ENCODE results near the gene ARL8B. TPM values are rescaled to one million over a fixed set of nuclear protein-coding genes. Genes with fewer than 3 reads are reported as not detected.

ARL8B gene
- total RNA-seq, 1 donor, result 72.1 TPM

DNA sequence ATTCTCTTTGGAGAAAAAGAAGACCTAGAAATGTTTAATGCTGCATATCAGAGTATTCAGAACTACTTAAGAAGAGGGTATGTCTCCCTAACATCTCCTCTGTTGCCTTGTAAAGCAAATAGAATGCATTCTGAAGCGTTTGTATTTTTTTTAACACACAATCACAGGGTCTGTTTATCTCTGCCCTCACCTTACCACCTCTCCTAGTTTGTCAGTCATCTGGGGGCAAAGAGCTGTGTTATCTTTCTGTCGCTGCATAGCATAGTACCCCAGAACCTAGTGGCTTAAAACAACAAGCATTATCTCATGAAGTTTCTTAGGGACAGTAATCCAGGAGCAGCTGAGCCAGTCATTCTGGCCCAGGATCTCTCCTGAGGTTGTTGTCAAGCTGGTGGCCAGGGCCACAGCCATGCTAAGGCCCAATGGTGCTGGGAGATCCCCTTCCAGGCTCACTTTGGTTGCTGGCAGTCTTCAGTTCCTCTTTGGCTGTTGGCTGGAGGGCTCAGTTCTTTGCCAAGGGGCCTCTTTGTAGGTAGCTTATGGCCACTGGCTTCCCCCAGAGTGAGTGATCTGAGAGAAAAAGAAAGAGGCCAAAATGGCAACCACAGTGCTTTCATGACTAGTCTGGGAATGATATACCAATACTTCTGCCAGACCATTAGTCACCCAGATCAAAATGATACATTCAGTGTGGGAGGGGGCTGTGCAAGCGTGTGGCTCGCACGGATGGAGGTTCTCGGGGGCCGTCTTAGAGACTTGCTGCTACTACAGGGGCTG lies 83.3 kb downstream of the ARL8B start:
- DNase-seq (ENCODE audit: low read depth), result no peak
- TF ChIP-seq, protein P1, sequence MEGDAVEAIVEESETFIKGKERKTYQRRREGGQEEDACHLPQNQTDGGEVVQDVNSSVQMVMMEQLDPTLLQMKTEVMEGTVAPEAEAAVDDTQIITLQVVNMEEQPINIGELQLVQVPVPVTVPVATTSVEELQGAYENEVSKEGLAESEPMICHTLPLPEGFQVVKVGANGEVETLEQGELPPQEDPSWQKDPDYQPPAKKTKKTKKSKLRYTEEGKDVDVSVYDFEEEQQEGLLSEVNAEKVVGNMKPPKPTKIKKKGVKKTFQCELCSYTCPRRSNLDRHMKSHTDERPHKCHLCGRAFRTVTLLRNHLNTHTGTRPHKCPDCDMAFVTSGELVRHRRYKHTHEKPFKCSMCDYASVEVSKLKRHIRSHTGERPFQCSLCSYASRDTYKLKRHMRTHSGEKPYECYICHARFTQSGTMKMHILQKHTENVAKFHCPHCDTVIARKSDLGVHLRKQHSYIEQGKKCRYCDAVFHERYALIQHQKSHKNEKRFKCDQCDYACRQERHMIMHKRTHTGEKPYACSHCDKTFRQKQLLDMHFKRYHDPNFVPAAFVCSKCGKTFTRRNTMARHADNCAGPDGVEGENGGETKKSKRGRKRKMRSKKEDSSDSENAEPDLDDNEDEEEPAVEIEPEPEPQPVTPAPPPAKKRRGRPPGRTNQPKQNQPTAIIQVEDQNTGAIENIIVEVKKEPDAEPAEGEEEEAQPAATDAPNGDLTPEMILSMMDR (IDR thresholded peaks at IDR 0.05; ENCODE audit: insufficient read depth, low read depth, low read length), result no peak
- H3K4me3 ChIP-seq (ENCODE audit: low read depth, low read length), result no peak overlapping the region

DNA sequence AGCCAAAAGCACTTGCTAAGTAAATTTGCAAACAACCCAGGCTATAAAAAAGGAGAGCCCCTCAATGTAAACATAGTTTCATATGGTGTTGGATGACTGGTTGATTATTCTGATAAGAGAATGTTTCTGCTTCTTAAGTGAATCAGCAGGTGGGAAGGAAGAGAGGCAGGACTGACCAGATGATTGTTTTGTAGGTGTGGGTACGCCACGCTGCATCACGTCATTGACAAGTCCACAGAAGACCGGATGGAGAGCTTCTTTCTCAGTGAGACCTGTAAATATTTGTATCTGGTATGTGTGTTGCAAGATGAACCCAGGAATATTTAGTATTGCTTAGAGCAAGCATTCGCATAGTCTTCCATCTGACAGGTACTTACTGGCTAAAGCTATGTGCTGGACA lies 88.8 kb downstream of the ARL8B start:
- H3K4me3 ChIP-seq (ENCODE audit: low read depth, low read length), result no peak overlapping the region
- TF ChIP-seq, protein P1 (IDR thresholded peaks at IDR 0.05; ENCODE audit: insufficient read depth, low read depth, low read length), result no peak
- DNase-seq (ENCODE audit: low read depth), result no peak

DNA sequence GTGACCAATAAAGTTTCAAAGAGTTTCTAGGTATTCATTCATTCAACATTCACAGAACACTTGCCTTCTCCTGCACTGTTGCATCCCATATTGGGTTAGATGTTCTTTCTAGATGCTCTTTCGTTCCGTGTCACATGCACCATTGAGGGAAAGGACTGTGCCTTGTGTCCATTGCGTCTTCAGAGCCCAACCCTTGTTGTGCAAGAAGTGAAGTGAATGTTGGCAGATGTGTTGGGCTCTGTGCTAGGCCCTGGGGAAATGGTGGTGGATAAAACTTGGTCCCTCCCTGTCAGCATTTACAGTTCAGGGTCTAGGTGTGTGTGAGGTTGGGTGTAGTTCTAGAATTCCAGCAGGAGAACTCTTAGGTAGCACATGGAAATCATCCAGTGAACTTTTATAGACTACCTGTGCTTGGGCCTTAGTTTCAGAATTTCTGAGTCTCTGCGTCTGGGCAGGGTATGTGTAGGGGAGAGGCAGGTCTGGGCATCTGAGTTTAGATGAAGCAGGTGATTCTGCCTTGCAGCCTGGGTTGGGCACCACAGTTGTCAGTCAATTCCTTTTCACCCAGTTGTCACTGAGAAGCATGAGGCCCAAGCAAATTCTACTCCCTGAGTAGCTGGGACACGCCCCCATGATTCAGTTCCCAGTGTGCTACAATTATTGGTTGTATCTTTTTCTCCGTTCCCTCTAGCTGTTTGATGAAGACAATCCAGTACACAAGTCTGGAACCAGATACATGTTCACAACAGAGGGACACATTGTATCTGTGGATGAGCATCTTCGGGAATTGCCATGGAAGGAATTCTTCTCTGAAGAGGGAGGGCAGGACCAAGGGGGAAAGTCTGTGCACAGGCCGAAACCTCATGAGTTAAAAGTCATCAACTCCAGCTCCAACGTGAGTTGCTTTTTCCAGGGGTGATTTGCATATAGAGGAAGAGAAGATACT lies 90.8 kb downstream of the ARL8B start:
- TF ChIP-seq, protein P1 (IDR thresholded peaks at IDR 0.05; ENCODE audit: insufficient read depth, low read depth, low read length), result no peak
- H3K4me3 ChIP-seq (ENCODE audit: low read depth, low read length), result no peak overlapping the region
- DNase-seq (ENCODE audit: low read depth), result no peak

DNA sequence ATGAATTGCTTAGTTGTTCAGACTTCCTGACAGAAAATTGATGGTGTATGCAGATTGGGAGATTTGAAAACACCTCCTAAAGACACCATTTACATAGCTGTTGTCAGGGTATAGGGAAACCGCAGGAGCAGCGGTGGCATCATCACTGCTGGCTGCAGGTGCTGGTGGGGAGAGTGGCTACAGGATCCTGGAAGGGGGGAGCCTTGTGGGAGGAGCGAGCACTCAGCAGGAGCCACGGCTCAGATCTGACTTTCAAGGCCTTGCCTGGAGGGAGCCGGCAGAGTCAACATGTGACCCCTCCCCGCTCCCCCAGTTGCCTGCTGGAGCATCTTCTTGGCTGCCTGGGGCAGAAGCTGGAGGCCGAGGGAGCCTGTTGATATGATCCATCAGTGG lies 91.5 kb downstream of the ARL8B start:
- no peak overlapping the region for H3K4me3 ChIP-seq (ENCODE audit: low read depth, low read length)
- no peak for DNase-seq (ENCODE audit: low read depth)

DNA sequence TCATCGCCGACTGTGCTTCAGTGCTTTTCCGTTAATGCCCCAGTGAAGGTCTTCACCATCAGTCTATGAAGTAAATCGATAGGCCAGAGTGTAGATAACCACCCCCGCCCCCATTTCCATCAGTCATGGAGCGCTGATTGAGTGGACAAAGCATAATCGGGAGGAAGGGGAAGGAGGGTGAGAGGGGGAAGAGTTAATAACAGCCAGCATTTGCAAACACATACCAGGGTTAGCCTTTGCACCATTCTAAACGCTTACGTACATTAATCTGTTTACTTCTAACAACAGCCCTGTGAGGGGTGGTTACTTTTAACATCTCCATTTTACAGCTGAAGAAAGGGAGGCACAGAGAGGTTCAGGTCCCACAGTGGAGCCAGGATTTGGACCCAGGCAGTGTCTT lies 92.3 kb downstream of the ARL8B start:
- TF ChIP-seq, protein P1 (IDR thresholded peaks at IDR 0.05; ENCODE audit: insufficient read depth, low read depth, low read length), result no peak
- DNase-seq (ENCODE audit: low read depth), result no peak
- no peak overlapping the region for H3K4me3 ChIP-seq (ENCODE audit: low read depth, low read length)

More for the DNA sequence above, 91.5 kb downstream of the ARL8B start:
- TF ChIP-seq, protein P1 (IDR thresholded peaks at IDR 0.05; ENCODE audit: insufficient read depth, low read depth, low read length), result no peak

DNA sequence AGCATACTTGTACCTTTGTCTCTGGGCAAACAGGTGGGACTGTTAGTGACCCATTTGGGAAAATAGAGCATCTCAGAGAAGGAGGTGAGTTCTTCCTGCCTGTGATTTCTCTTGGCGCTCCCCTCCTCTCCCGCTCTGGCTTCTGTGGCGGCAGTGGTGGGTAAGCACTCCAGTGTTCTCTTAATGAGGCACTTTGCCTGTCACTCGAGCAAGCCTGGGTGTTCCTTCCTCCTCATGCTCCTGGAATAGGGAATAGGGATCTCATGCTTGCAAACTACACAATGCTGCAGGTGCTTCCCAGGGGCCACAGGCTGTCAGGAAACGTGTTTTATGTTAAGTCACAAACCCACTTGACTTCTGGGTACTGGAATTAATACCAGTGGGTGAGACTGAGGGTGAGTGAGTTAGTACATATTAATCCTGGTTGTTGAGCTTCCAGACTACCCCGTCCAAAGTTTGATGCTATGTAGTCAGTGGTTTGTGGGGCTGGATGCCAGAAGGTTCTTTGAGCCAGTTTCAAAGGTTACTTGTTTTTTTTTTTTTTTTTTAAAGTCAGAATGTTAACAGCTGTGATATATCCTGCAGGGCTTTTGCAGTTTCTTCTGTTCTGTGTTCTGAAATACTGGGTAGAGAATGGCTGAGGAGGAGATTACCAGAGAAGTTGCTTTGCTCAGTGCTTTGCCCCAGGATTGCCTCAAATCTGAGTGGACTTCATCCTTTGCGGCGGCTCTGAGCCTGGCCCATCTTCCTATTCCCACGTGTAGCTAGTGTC lies 95.9 kb downstream of the ARL8B start:
- TF ChIP-seq, protein P1 (IDR thresholded peaks at IDR 0.05; ENCODE audit: insufficient read depth, low read depth, low read length), result no peak
- peak; percentile 30 for DNase-seq (ENCODE audit: low read depth)
- no peak overlapping the region for H3K4me3 ChIP-seq (ENCODE audit: low read depth, low read length)

Measured in fibroblast of villous mesenchyme (primary cell).